GM21723 (cell line): Measurements from ENCODE around the gene C8A.

Source experiments
- ATAC-seq: cut with Tn5 transposase; IDR thresholded peaks from one replicate; pipeline ENCODE4 v1.9.1; 2021; ENCODE audit warnings: mild to moderate bottlenecking, moderate library complexity; ENCODE audit not compliant: unreplicated experiment

The C8A gene

GRCh38 chr1:56854521-56855099, at the start of gene C8A:
TSS of gene C8A (plus strand) at chr1:56854797. CDS start at chr1:56854902, 105 bp downstream.
- no peak for ATAC-seq

GRCh38 chr1:56806804-56807203, 47.8 kb upstream of the C8A start:
- no peak for ATAC-seq

DNA sequence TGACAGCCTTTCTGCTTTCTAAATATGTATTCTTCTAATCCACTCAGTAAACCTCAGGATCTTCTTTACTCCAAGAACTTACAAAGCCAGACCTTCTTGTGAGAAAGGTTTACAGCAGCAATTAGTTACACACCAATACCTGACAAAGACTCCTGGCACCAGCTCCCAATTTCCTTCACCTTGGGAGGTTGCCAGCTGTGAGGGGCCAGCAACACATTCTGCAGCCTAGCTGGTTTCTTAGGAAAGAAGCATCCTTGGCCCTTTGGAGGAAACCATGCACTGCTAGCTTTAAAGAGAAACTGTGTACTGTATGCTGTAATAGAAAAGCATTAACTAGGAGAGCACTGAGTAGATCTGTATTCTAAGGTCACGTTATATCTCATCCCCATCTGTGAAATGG, 46.2 kb upstream of the C8A start:
- ATAC-seq: no peak

DNA sequence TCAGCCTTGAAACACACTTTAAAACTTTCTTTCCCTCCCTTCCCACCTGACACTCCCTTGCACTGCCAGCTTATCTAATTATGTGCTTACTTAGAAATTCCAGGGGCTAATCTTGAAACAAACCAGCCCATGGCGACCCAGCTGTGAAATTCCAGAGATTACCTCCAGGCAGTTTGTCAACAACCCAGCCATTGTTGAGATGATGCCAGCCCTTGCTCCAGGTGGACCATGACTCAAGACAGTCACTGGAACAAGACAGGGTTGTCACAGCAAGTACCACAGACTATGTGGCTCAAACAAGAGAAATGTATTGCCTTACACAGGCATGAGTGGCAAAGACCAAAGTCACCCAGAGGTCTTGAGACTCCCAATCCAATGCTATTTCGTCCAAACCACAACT, 43.3 kb upstream of the C8A start:
- no peak for ATAC-seq

DNA sequence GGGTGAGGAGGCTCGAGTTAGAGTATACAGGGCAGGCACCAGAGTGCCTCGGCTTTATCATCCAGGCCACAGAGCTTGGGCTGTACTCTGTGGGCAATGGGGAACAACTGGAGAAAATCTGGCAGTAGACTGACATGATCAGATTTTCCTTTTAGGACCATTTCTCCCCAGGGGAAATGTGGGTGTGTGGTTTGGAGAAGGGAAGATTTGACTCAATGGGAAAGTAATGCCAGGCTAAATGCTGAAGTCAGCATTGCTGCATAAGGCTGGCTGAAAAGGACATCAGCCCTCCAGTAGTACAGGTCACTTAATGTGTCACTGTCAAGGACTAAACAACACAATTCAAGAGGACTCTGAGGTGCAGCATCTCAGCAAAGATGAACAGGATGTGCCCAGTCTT, 40.4 kb upstream of the C8A start:
- no peak for ATAC-seq

- ATAC-seq: no peak
Measured at GRCh38 chr1:56816264-56816663, 38.3 kb upstream of the C8A start.

DNA sequence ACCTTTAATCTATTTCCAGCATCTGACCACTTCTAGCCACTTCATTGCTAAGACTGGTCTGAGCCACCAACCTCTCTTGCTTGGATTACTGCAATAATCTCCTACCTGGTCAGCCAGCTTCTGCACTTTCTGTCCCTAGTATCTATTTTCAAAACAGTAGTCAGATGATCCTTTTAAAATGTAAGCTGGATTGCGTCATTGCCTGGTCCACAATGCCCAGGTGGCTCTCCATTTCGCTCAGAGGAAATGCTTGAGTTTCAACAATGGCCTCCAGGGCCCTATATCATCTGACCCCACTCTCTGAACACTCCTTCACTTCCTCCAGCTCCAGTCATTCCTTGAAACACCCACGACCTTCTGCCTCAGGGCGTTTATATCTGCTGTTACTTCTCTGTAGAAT, 37.7 kb upstream of the C8A start:
- peak; percentile 59 for ATAC-seq

DNA sequence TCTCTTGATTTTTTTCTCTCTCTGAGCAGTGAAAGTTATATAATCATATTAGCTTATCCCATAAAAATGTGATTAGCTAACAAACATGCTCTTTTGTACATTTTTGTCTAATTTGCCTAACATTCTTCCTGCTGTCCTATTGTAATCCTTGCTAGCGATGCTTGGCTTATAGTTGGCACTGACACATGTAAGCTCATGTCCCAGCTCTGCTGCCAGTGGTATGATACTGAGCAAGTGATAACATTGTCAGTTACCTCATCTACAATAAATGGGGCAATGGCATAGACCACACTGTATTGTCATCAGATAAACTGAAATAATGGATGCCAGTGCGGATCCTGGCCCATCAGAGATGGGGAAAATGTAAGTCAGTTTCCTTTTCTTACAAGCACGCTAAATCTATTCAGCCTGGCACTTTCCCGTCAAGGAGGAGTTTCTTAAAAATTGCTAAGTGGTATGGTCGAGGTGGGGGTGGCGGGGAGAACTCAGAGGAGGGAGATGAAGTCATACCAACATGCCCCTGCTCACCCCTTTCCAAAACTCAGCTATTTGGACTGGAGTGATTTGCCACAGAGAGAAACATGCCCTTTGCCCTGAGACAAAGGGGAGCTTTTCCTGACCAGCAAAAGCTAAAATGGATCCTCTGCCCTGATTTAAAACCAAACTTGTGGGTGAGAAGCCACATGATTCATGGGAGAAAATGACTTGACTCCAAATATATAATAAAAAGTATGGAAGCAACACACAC, 36.7 kb upstream of the C8A start:
- ATAC-seq: no peak

GRCh38 chr1:56819387-56819899, 35.2 kb upstream of the C8A start, which contains the start of gene FYB2:
TSS of gene FYB2 (minus strand) at chr1:56819404. CDS start at chr1:56819290, 114 bp downstream.
- no peak for ATAC-seq

DNA sequence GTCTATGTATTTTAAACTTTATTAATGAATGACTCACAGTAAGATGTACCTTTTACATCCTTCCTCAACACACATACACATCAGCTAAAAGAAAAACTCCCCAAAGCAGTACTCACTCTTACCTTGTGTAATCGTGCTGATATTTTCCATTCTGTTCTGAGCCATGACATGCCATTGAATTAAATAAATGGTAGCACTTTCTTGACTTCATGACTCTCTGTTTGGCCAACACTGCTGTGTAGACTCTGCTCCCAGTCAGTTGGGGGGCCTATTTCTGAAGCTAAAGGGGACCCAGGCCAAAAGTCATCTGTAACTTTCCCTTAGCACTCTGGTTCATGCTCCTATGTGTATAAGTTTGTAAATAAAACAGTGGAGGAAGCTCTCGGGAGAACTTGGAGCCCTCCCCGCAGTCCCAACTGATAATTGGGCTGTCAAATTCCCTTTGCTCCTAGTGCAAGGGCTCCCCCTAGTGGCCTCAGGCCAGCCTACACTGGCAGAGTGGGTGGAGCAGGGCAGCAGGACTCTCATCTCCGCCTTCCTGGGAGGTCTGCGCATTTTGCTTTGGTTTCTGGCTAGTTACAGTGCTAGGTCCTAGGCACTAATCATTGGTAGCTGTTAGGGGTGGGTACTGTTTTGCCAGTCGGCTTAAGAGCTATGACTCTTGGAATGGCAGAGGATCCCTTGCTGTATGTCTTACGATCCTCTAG, 33.7 kb upstream of the C8A start:
- peak; percentile 75 for ATAC-seq

DNA sequence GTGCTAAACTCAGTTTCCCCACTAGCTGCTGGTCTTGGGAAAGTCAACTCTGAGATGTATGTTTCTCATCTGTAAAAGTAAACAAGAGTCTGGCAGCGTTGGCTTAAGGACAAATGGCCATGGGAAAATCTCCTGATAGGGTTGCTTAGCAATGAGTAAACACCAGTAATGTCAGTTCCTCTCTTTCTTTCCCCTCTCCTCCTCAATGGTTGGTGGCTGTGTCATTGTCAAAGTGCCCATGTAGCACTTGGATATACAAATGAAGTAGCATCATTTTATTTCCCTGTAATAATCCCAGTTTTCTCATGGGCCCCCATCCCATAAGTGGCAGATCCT, 33.2 kb upstream of the C8A start:
- ATAC-seq: no peak

- ATAC-seq: no peak
Measured at GRCh38 chr1:56824271-56824670, 30.3 kb upstream of the C8A start.

GRCh38 chr1:56824938-56825337, 29.7 kb upstream of the C8A start:
- no peak for ATAC-seq

DNA sequence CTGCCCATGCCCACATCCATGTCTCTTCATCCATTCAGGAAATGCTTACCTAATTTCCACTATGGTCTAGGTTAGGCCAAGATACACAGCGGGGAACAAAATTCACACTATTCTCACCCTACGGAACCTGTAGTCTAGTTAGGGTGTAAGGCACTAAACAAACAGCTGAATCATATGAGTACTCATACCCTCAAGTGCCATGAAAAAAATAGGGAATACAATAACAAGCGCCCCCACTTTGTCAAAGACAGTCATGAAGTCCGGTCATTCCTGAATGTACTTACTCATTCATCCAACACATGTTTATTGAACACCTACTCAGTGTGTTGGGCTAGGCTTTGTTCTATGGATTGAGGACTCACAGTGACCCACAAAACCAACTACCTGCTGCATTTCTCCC, 29.2 kb upstream of the C8A start:
- ATAC-seq: no peak

DNA sequence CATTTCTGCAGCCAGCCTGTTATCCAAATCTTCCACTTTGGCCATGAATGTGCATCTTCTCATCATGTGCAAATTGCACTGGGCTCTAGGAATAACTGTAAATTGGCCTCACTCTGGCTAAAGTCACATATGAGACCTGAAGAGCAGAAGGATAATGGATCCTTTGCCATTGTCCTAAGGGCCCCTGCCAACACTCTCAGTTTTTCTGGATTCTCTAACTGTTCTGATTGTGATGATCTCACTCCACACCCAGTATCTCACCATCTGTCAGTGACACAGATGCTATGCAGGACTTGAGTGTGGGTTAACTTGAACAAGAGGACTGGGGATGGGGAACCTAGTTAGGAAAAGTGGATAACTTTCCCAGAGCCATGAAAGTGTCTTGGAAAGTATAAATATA, 26.9 kb upstream of the C8A start:
- ATAC-seq: no peak

DNA sequence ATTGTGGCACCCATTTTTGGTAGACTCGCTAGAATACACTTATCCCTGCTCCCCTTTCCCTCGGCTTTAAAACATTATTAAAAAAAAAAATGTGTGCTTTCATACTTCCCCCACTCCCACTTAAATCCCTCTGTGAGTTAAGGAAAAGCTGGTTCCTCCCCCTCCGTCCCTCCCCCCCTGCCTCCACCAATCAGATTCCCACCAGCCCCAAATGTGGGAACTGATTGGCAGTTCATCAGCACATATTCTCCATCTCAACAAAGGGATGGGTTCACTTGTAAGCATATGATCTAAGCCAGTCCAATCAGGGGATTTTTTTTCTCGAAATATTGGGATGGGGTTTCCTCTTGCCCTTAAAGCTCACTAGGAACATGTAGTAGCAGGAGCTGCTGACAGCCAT, 24.5 kb upstream of the C8A start:
- ATAC-seq: no peak

DNA sequence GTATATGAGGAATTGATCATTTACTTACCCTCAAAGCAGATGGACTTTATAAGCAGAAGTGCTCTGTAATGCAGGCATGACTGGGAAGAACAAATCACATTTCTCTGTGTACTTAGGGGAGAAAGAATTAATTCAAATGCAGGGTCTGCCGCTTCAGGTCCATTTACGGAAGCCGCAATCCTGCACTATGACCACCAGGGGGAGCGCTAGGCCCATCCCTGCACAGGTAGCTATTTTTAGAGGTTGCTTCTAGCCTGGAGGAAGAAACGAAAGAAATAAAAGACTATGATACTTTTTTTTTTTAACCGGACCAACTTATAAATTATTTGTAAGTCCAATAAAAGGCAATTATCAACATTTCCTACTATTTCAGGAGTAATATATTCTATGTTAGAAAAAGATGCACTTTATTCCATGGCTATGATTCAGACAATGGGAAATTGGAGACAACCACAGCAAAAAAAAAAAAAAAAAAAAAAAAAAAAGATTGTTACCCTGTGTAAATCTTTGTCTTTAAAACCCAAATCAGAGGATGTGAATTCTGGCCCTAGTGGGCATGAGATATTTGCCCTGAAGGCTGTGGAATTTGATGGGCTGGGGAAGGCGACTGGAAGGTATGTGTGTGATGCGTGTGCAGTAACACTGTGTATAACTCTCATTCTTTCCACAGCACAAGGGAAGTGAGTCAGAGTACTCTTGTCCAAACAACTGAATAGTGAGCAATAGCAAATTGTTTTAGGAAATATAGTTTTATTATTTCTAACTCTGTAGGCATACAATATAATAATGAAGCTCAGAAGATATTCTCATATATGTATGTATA, 22.5 kb upstream of the C8A start:
- ATAC-seq: peak; percentile 87

DNA sequence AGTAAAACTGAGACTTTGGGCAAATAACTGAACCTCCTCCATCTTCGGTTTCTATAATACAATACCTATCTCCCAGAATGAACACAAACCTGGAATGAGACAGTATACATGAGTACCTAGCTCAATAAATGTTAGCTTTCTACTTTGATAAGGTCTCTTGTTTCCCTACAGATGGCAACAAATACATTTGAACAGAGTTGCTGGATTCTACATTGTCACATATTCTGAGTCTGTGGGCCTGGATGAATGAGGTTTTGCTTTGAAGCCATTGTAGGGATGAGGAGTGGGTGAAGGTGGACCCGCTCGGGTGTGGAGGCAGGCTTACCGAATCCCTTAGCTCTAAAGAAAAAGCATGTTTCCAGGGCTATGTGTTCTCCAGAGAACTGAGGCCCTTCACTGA, 21.5 kb upstream of the C8A start:
- ATAC-seq: no peak

DNA sequence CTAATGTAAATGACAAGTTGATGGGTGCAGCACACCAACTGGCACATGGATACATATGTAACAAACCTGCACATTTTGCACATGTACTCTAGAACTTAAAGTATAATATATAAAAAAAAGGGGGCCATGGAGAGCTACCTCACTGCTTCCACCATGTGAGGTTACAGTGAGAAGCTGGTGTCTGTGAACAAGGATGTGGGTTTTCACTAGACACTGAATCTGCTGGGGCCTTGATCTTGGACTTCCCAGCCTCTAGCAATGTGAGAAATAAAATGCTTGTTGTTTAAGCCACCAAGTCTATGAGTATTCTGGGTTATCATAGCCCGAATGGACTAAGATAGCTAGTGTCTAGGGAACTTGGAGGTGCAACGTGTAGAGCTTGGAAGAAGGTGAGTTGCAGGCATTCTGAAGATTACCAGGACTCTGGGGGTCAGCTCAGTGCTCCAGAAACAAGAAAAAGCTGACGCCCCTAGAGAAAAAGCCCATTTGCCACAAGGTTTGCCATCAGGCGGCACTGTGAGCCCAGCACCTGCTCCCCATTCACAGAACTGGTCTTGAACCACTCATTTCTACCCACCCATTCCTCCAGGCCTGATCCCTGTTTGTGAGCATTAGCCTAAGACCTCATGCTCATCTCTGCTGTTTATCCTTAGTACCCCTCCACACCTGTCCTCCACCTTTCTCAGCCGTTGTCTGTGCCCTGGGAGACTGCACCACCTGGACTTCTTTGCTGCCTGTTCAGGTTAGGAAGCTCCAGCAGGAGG, 20.3 kb upstream of the C8A start:
- no peak for ATAC-seq

GRCh38 chr1:56835657-56836056, 18.9 kb upstream of the C8A start:
- ATAC-seq: no peak
